Measurements from ENCODE around the gene TLK1. TPM values are rescaled to one million over a fixed set of nuclear protein-coding genes. Genes with fewer than 3 reads are reported as not detected.

Gene TLK1
- total and polyA plus RNA-seq, 9 of the 15 experiments (the other 6 are each of a cell fraction or from before 2014, with no cell fraction given): 20.2 to 101 (median 40.5) TPM

DNA sequence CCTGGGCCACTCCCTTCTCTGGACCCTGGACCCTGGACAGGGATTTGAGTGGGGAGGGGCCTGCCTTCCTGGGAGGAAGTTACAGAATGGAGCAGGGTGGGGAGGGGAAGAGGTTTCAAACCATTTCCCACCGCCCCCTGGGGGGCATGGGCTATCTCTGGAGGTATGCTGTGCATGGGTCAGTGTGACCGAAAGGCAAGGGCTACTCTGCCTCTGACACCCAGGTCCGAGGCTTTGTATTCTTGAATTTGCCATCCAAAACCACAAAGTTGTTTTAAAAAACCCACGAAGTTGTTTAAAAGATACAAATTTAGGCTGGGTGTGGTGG is 184.8 kb downstream of the TLK1 start:
- no peak for DNase-seq (ENCODE audit: extremely low read depth in 1 of 4, low spot score in 3 of 4)
- ChIA-PET POLR2A (no interaction called here), CTCF (ENCODE audit: low intra/inter-chr PET ratio) (interaction anchor here (0.6 to 0.8 kb wide), 2 partner anchors 270 to 373 kb away, joined by 3 read pairs; no protein-coding TSS in a partner anchor)
- peaks cover 12 to 20% of the 10 kb centered on the region in 2 experiments; a peak in 4 of 5 replicates for H3K4me1 ChIP-seq (replicated peaks in 1 of 2; ENCODE audit: control insufficient read depth in 2 of 2, insufficient read depth in 2 of 2, low read length in 2 of 2)
- in situ Hi-C loops (cut with MboI) (no loop called here), intact Hi-C loops (cut with micrococcal nuclease) (loop anchor here (10.0 kb wide), 2 partner anchors 549 to 1139 kb away; partner anchors contain the start of gene CYBRD1)
- H3K79me2 ChIP-seq (ENCODE audit: control insufficient read depth, insufficient read depth, low read length): no peaks in the 10 kb centered on the region
- no peaks in the 10 kb centered on the region for H3K9me3 ChIP-seq (replicated peaks; ENCODE audit: control insufficient read depth, insufficient read depth, low read depth, low read length)
- no peaks in the 10 kb centered on the region for H3K36me3 ChIP-seq (ENCODE audit: control insufficient read depth, insufficient read depth, low read length)
- BruUV-seq (replicated peaks): no TSS peak
- H3K4me3 ChIP-seq: no peak overlapping the region
- 47% methylated on average over 4 of the region's 4 CpGs for WGBS (ENCODE audit: insufficient coverage, low coverage, missing lambda C conversion rate)
- H2AFZ ChIP-seq (ENCODE audit: low read depth, low read length): no peak overlapping the region
- no peak overlapping the region for H3K4me2 ChIP-seq (ENCODE audit: insufficient read depth, low read length)
- no peaks in the 10 kb centered on the region for H3K9me1 ChIP-seq (ENCODE audit: control insufficient read depth, insufficient read depth, low read length)
- peak overlapping the region in 1 of 2 experiments; percentile 0; a peak in 1 of 4 replicates for H3K9ac ChIP-seq (ENCODE audit: insufficient read depth in 1 of 2, low read depth in 2 of 2, low read length in 2 of 2)
- ATAC-seq: no peak
- FAIRE-seq: no peak
- no peaks in the 10 kb centered on the region for H4K20me1 ChIP-seq (replicated peaks; ENCODE audit: control insufficient read depth, insufficient read depth, low read length)
- no peak overlapping the region for H3K27ac ChIP-seq (ENCODE audit: extremely low read depth, low read depth, low read length)
- no peaks in the 10 kb centered on the region for H3K27me3 ChIP-seq (ENCODE audit: control insufficient read depth in 2 of 2, insufficient read depth in 2 of 2, low read length in 2 of 2)
- TF ChIP-seq NUFIP1 (IDR thresholded peaks at IDR 0.05; ENCODE audit: partially characterized antibody) (no peak), SAP30 (IDR thresholded peaks at IDR 0.05; ENCODE audit: borderline replicate concordance, insufficient read depth, low read depth, low read length, poor library complexity, severe bottlenecking) (no peak), SIRT6 (IDR thresholded peaks at IDR 0.05; ENCODE audit: low read depth, low read length) (no peak), DDX20 (tag; IDR thresholded peaks at IDR 0.05; ENCODE audit: low read depth) (no peak)
- TF ChIP-seq, protein P1, sequence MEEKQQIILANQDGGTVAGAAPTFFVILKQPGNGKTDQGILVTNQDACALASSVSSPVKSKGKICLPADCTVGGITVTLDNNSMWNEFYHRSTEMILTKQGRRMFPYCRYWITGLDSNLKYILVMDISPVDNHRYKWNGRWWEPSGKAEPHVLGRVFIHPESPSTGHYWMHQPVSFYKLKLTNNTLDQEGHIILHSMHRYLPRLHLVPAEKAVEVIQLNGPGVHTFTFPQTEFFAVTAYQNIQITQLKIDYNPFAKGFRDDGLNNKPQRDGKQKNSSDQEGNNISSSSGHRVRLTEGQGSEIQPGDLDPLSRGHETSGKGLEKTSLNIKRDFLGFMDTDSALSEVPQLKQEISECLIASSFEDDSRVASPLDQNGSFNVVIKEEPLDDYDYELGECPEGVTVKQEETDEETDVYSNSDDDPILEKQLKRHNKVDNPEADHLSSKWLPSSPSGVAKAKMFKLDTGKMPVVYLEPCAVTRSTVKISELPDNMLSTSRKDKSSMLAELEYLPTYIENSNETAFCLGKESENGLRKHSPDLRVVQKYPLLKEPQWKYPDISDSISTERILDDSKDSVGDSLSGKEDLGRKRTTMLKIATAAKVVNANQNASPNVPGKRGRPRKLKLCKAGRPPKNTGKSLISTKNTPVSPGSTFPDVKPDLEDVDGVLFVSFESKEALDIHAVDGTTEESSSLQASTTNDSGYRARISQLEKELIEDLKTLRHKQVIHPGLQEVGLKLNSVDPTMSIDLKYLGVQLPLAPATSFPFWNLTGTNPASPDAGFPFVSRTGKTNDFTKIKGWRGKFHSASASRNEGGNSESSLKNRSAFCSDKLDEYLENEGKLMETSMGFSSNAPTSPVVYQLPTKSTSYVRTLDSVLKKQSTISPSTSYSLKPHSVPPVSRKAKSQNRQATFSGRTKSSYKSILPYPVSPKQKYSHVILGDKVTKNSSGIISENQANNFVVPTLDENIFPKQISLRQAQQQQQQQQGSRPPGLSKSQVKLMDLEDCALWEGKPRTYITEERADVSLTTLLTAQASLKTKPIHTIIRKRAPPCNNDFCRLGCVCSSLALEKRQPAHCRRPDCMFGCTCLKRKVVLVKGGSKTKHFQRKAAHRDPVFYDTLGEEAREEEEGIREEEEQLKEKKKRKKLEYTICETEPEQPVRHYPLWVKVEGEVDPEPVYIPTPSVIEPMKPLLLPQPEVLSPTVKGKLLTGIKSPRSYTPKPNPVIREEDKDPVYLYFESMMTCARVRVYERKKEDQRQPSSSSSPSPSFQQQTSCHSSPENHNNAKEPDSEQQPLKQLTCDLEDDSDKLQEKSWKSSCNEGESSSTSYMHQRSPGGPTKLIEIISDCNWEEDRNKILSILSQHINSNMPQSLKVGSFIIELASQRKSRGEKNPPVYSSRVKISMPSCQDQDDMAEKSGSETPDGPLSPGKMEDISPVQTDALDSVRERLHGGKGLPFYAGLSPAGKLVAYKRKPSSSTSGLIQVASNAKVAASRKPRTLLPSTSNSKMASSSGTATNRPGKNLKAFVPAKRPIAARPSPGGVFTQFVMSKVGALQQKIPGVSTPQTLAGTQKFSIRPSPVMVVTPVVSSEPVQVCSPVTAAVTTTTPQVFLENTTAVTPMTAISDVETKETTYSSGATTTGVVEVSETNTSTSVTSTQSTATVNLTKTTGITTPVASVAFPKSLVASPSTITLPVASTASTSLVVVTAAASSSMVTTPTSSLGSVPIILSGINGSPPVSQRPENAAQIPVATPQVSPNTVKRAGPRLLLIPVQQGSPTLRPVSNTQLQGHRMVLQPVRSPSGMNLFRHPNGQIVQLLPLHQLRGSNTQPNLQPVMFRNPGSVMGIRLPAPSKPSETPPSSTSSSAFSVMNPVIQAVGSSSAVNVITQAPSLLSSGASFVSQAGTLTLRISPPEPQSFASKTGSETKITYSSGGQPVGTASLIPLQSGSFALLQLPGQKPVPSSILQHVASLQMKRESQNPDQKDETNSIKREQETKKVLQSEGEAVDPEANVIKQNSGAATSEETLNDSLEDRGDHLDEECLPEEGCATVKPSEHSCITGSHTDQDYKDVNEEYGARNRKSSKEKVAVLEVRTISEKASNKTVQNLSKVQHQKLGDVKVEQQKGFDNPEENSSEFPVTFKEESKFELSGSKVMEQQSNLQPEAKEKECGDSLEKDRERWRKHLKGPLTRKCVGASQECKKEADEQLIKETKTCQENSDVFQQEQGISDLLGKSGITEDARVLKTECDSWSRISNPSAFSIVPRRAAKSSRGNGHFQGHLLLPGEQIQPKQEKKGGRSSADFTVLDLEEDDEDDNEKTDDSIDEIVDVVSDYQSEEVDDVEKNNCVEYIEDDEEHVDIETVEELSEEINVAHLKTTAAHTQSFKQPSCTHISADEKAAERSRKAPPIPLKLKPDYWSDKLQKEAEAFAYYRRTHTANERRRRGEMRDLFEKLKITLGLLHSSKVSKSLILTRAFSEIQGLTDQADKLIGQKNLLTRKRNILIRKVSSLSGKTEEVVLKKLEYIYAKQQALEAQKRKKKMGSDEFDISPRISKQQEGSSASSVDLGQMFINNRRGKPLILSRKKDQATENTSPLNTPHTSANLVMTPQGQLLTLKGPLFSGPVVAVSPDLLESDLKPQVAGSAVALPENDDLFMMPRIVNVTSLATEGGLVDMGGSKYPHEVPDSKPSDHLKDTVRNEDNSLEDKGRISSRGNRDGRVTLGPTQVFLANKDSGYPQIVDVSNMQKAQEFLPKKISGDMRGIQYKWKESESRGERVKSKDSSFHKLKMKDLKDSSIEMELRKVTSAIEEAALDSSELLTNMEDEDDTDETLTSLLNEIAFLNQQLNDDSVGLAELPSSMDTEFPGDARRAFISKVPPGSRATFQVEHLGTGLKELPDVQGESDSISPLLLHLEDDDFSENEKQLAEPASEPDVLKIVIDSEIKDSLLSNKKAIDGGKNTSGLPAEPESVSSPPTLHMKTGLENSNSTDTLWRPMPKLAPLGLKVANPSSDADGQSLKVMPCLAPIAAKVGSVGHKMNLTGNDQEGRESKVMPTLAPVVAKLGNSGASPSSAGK (IDR thresholded peaks at IDR 0.05): no peak
- TF ChIP-seq, protein P2, sequence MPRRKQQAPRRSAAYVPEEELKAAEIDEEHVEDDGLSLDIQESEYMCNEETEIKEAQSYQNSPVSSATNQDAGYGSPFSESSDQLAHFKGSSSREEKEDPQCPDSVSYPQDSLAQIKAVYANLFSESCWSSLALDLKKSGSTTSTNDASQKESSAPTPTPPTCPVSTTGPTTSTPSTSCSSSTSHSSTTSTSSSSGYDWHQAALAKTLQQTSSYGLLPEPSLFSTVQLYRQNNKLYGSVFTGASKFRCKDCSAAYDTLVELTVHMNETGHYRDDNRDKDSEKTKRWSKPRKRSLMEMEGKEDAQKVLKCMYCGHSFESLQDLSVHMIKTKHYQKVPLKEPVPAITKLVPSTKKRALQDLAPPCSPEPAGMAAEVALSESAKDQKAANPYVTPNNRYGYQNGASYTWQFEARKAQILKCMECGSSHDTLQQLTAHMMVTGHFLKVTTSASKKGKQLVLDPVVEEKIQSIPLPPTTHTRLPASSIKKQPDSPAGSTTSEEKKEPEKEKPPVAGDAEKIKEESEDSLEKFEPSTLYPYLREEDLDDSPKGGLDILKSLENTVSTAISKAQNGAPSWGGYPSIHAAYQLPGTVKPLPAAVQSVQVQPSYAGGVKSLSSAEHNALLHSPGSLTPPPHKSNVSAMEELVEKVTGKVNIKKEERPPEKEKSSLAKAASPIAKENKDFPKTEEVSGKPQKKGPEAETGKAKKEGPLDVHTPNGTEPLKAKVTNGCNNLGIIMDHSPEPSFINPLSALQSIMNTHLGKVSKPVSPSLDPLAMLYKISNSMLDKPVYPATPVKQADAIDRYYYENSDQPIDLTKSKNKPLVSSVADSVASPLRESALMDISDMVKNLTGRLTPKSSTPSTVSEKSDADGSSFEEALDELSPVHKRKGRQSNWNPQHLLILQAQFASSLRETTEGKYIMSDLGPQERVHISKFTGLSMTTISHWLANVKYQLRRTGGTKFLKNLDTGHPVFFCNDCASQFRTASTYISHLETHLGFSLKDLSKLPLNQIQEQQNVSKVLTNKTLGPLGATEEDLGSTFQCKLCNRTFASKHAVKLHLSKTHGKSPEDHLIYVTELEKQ (CRISPR knock-in tag; IDR thresholded peaks at IDR 0.05): no peak

Data from K562 (cell line).